NB4 (cell line): ENCODE data around the gene NT5C1A.

Experiments
- POLR2A ChIP-seq: IDR thresholded peaks from 2 replicates; pipeline ENCODE4 v1.6.1; 2011; ENCODE audit warnings: mild to moderate bottlenecking; ENCODE audit not compliant: insufficient read length; ENCODE audit errors: extremely low read depth
- TF ChIP-seq, protein P1 (sequence below): IDR thresholded peaks from one replicate; pipeline ENCODE4 v1.5.1; 2012; ENCODE audit warnings: low read depth, low read length

DNA sequence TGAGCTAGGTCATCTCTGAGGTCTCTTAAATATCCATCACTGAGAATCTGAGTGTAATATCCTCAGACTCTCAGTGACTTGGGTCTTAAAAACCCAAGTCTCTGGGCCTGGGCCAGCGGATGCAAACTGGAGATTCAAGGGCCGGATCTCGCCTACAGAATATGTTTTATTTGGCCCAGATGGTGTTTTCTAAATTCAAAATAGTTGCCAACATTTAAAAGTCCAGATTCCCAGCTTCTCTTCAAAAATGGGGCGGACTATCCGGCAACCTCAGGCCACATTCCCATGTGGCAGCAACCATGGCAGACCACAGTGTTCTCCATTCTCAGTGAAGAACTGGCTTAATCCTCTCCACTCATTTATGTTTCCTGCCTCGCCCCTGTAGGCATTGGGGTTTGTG lies 19.8 kb downstream of the NT5C1A start:
- no peak for TF ChIP-seq POLR2A
- TF ChIP-seq, protein P1, sequence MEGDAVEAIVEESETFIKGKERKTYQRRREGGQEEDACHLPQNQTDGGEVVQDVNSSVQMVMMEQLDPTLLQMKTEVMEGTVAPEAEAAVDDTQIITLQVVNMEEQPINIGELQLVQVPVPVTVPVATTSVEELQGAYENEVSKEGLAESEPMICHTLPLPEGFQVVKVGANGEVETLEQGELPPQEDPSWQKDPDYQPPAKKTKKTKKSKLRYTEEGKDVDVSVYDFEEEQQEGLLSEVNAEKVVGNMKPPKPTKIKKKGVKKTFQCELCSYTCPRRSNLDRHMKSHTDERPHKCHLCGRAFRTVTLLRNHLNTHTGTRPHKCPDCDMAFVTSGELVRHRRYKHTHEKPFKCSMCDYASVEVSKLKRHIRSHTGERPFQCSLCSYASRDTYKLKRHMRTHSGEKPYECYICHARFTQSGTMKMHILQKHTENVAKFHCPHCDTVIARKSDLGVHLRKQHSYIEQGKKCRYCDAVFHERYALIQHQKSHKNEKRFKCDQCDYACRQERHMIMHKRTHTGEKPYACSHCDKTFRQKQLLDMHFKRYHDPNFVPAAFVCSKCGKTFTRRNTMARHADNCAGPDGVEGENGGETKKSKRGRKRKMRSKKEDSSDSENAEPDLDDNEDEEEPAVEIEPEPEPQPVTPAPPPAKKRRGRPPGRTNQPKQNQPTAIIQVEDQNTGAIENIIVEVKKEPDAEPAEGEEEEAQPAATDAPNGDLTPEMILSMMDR, result no peak
